Astrocyte of the cerebellum (primary cell): Measurements from ENCODE around the gene PLCB2.

ENCODE experiments used
- DNase-seq: peaks from one replicate; pipeline ENCODE4 v3.0.0-alpha.2; 2011; ENCODE audit warnings: low read depth
- H3K4me3 ChIP-seq: 2 replicates; pipeline ENCODE4 v1.5.1; 2011; ENCODE audit warnings: mild to moderate bottlenecking, low read depth, low read length, moderate library complexity
- CTCF ChIP-seq: IDR thresholded peaks from 2 replicates; pipeline ENCODE4 v1.5.1; 2012; ENCODE audit warnings: low read length, low read depth, moderate library complexity, mild to moderate bottlenecking; ENCODE audit errors: missing control alignments
- in situ Hi-C: cut with HindIII; loops from 2 replicates; pipeline ENCODE4 v1.10.0; 2017; ENCODE audit warnings: low sequenced_read_pairs

PLCB2 gene

GRCh38 chr15:40250771-40251483 lies 56.8 kb downstream of the PLCB2 start:
- in situ Hi-C loops: no loop called here
- DNase-seq: no peak
- TF ChIP-seq CTCF: no peak
- H3K4me3 ChIP-seq: no peak overlapping the region

GRCh38 chr15:40250304-40250656 lies 57.5 kb downstream of the PLCB2 start:
- in situ Hi-C loops: no loop called here
- H3K4me3 ChIP-seq: no peak overlapping the region
- TF ChIP-seq CTCF: no peak
- DNase-seq: no peak

GRCh38 chr15:40249477-40250303 lies 58.0 kb downstream of the PLCB2 start:
- no peak for DNase-seq
- in situ Hi-C loops: no loop called here
- TF ChIP-seq CTCF: no peak
- H3K4me3 ChIP-seq: no peak overlapping the region

GRCh38 chr15:40248006-40248783 lies 59.5 kb downstream of the PLCB2 start:
- H3K4me3 ChIP-seq: no peak overlapping the region
- in situ Hi-C loops: no loop called here
- DNase-seq: no peak
- no peak for TF ChIP-seq CTCF

GRCh38 chr15:40247406-40247971 lies 60.2 kb downstream of the PLCB2 start:
- in situ Hi-C loops: no loop called here
- no peak overlapping the region for H3K4me3 ChIP-seq
- no peak for TF ChIP-seq CTCF
- DNase-seq: no peak

- H3K4me3 ChIP-seq: no peak overlapping the region
- in situ Hi-C loops: no loop called here
- no peak for TF ChIP-seq CTCF
- DNase-seq: no peak
Measured at GRCh38 chr15:40246496-40247280, 61.0 kb downstream of the PLCB2 start.
